GM13976 (cell line): Measurements from ENCODE around the gene CFAP46.

Source experiments
- DNase-seq: peaks from one replicate; pipeline ENCODE4 v3.0.0; 2012; ENCODE audit warnings: low spot score
- in situ Hi-C: fragments of 300-500 bp; cut with MboI; formaldehyde crosslinking; loops from one replicate; pipeline ENCODE4 v1.12.0; 2022; ENCODE audit warnings: low sequenced_read_pairs, mixed read lengths, inconsistent platforms; ENCODE audit not compliant: unreplicated experiment
- TF ChIP-seq, protein P1 (sequence below): IDR thresholded peaks from 2 replicates; pipeline ENCODE4 v1.5.1; 2012; ENCODE audit warnings: borderline replicate concordance, mild to moderate bottlenecking; ENCODE audit not compliant: insufficient read depth; ENCODE audit errors: extremely low read depth, missing control alignments, control extremely low read depth

Gene CFAP46

DNA sequence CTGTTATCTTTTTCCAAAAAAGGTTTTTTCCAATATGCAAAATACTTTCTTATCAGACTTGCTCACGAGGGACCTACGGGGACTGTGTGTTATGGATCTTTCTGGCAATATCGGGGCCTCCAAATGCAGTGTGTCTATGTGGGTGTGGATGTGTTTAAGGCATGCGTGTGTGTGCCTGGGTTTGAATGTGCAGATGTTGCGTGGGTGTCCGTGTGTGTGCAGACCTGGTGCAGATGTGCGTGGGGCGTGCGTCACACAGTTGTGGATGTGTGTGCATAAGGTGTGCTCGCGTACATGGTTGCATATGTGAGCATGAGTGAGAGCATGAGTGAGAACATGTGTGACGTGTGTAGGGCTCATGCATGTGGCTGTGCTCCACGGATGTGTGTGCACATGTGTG, 176.1 kb downstream of the CFAP46 start:
- TF ChIP-seq, protein P1, sequence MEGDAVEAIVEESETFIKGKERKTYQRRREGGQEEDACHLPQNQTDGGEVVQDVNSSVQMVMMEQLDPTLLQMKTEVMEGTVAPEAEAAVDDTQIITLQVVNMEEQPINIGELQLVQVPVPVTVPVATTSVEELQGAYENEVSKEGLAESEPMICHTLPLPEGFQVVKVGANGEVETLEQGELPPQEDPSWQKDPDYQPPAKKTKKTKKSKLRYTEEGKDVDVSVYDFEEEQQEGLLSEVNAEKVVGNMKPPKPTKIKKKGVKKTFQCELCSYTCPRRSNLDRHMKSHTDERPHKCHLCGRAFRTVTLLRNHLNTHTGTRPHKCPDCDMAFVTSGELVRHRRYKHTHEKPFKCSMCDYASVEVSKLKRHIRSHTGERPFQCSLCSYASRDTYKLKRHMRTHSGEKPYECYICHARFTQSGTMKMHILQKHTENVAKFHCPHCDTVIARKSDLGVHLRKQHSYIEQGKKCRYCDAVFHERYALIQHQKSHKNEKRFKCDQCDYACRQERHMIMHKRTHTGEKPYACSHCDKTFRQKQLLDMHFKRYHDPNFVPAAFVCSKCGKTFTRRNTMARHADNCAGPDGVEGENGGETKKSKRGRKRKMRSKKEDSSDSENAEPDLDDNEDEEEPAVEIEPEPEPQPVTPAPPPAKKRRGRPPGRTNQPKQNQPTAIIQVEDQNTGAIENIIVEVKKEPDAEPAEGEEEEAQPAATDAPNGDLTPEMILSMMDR, result no peak
- DNase-seq, result no peak
- in situ Hi-C loops, result no loop called here

DNA sequence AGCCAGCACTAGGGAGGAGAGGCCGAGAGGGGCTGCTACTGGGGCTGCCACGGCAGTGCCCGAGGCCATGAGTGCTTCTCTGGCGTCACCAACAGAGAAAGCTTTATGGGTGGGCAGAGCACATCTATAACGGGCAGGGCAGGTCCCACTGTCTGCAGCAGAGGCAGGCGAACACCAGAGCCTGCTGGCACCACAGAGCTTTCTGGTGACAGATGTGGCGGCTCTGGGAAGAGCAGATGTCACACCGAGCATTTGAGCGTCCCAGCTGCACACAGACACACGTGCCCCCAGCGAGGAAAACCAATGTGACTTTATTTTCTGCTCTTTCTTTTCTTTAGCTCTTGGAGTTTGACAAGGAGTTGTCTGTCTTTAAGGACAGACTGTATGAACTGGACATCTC, 176.9 kb downstream of the CFAP46 start:
- no peak for DNase-seq
- in situ Hi-C loops, result no loop called here
- TF ChIP-seq, protein P1, result no peak

DNA sequence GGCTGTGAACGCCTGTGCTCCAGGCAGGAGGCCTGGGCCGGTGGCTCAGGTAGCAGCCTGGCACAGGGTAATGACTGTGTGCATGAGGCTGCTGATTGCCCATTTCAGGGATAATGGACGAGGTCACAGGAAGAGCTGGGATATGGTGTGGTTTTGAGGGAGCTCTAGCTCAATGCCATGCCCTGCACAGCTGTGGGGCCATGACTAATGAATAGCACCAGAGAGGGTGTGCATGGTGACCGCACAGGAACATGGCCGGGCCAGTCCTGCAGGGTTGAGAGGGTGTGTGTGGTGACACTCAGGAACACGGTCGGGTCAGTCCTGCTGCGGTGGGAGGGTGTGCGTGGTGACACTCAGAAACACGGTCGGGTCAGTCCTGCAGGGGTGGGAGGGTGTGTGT, 178.3 kb downstream of the CFAP46 start:
- no peak for DNase-seq
- TF ChIP-seq, protein P1, result no peak
- in situ Hi-C loops, result no loop called here

DNA sequence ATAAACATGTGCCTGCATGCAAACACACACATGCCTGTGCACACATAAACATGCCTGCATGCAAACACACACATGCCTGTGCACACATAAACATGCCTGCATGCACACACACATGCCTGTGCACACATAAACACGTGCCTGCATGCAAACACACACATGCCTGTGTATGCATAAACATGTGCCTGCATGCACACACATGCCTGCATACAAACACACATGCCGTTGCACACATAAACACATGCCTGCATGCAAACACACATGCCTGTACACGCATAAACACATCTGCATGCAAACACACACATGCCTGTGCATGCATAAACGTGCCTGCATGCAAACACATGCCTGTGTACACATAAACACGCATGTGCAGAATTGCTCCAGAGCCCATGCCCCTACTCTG, 178.8 kb downstream of the CFAP46 start:
- in situ Hi-C loops, result no loop called here
- DNase-seq, result no peak
- TF ChIP-seq, protein P1, result no peak

DNA sequence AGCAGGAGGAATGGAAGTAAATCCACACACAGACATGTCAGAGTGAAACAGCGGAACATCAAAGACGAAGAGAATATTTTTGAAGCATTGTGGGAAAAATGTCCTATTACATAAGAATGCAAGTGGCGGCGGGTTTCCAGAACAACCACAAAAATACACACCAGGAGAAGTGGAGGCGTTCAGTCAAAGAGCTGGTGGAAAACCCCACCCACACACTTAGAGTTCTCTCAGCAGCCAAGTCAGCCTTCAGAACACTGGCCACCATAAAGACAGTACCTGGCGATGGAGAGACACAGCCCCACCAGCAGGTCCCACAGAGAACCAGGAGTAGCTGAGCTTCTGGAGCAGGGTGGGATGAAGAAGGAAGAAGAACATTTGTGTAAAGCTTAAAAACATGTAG, 180.1 kb downstream of the CFAP46 start:
- TF ChIP-seq, protein P1, result no peak
- in situ Hi-C loops, result no loop called here
- DNase-seq, result peak; percentile 69

DNA sequence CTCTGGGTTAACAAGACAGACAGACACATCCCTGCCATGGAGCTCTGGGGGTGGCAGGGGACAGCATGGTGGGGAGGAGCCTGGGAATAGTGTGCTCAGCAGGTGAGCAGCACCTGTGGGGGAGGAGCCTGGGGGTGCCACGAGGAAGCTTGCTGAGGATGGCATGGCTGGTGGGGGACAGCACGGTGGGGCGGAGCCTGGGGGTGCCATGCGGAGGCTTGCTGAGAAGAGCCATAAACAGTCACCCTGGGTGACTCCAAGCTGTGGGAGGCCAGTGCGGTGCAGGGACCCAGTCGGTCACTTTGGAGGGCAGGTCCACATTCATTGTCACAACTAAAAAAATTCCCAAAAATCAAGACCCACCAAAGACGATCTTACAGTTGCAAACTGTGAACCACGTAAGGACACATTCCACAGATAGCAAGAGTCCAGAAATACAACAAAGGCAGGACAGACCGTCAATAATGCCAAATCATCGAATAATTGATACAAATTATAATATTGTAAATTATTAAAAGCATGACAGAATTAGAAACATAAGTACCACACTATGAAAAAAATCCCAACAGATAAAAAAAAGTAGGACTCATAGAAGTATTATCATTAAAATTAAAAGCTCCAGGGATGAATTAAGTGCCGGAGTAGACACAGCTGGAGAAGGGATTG, 180.8 kb downstream of the CFAP46 start:
- DNase-seq, result no peak
- TF ChIP-seq, protein P1, result no peak
- in situ Hi-C loops, result no loop called here
